GM19240 (cell line): Measurements from ENCODE around the gene PHRF1.

Experiments
- DNase-seq: peaks from one replicate; pipeline ENCODE4 v3.0.0; 2011; ENCODE audit warnings: low spot score; ENCODE audit not compliant: insufficient read length

Gene PHRF1

GRCh38 chr11:575996-576768 lies at the start of gene PHRF1:
TSS of gene PHRF1 (plus strand) at chr11:576470. CDS start at chr11:581513, 5,043 bp downstream.
- DNase-seq, result peak; percentile 100

- no peak for DNase-seq
Observed at GRCh38 chr11:528166-528814, 48.0 kb upstream of the PHRF1 start.

- DNase-seq, result no peak
Observed at GRCh38 chr11:528815-529727, 47.2 kb upstream of the PHRF1 start.

GRCh38 chr11:529728-530411 lies 46.4 kb upstream of the PHRF1 start:
- no peak for DNase-seq

- DNase-seq, result no peak
Observed at GRCh38 chr11:530960-531831, 45.1 kb upstream of the PHRF1 start.

GRCh38 chr11:531919-532526 lies 44.2 kb upstream of the PHRF1 start:
- no peak for DNase-seq

- DNase-seq, result no peak
Observed at GRCh38 chr11:532527-532985, 43.7 kb upstream of the PHRF1 start.

- DNase-seq, result no peak
Observed at GRCh38 chr11:532986-533585, 43.2 kb upstream of the PHRF1 start.

- DNase-seq, result no peak
Observed at GRCh38 chr11:533586-534395, 42.5 kb upstream of the PHRF1 start.

- no peak for DNase-seq
Observed at GRCh38 chr11:534396-535209, 41.7 kb upstream of the PHRF1 start.

- DNase-seq, result no peak
Observed at GRCh38 chr11:535210-535518, 41.1 kb upstream of the PHRF1 start.

GRCh38 chr11:535519-536454 lies 40.5 kb upstream of the PHRF1 start, which contains the start of gene HRAS:
TSS of gene HRAS (minus strand) at chr11:535576.
- peak; percentile 99 for DNase-seq

GRCh38 chr11:536841-537621 lies 39.2 kb upstream of the PHRF1 start, which contains the start of gene LRRC56:
TSS of gene LRRC56 (plus strand) at chr11:537527. CDS start at chr11:540685, 3,158 bp downstream.
- peak; percentile 98 for DNase-seq

- DNase-seq, result no peak
Observed at GRCh38 chr11:537622-538430, 38.4 kb upstream of the PHRF1 start.
